ENCODE measurements around the gene NAPG.
"Not testable (repeated sequence)": the region's sequence is repeated elsewhere in the genome, so short reads cannot be mapped to it uniquely, and the experiment has no call there.

The NAPG gene

GRCh38 chr18:10525697-10526560 lies at the start of gene NAPG:
TSS of gene NAPG (plus strand) at chr18:10526027. CDS start at chr18:10526103, 76 bp downstream.
- DNase-seq, result peak; percentile 58

GRCh38 chr18:10476338-10476791 lies 49.5 kb upstream of the NAPG start:
- no peak for DNase-seq

DNA sequence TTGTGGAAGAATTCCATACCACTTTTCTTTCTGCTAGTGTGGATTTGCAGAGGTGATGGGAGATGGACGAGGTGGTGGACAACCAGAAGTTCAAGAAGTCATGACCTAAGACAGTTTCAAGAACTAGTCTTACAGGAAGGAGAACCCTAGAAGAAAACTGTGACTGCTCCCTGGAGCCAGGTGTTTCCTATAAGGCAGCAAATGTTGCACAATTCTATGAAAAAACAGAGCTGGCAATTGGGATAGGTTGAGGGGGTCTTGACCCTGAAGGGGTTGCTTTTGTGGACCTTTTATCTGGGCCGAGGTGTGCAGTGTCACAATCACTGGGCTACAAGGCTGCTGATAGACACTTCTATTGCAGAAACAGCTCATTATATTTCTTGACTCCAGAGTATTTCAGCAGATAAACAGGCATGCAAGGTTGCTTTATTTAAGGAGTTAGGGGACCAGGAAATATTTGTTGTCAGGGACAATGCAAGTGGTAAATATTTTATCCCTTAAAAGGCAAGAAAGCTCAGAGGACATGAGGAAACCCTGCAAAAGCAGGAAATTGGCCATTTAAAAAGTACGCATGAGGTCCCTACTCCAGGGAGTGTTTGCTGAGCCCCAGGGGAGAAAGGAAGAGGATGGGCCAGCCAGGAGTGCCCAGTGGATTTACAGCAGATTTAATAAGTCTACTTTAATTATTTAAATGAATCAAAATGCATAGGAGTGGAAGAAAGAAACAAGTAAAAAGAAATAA lies 48.5 kb upstream of the NAPG start:
- DNase-seq, result no peak

- DNase-seq, result no peak
Observed at GRCh38 chr18:10477863-10478260, 48.0 kb upstream of the NAPG start.

- no peak for DNase-seq
Observed at GRCh38 chr18:10481831-10482230, 44.0 kb upstream of the NAPG start.

GRCh38 chr18:10482363-10482984 lies 43.4 kb upstream of the NAPG start:
- DNase-seq, result no peak

GRCh38 chr18:10482985-10483949 lies 42.6 kb upstream of the NAPG start:
- no peak for DNase-seq

GRCh38 chr18:10485475-10485874 lies 40.4 kb upstream of the NAPG start:
- DNase-seq, result no peak

DNA sequence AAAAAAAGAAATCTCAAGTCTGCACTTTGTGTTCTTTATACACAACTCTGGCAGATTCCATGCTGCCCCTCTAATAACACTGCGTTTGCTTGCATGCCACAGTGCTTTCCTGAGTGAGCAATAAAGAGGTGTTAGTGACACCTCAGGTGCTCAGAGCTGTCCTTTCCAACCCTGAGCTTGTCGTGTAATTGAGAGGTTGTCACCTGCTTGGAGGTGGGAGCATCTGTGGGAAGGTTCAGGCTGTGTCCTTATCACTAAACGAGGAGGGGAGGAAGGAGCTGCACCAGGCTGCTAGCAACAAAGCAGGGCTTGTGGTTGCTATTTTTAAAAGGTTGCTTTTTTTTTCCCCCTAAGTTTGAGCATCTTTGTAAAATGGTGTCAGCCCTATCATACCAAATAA lies 39.5 kb upstream of the NAPG start:
- no peak for DNase-seq

DNA sequence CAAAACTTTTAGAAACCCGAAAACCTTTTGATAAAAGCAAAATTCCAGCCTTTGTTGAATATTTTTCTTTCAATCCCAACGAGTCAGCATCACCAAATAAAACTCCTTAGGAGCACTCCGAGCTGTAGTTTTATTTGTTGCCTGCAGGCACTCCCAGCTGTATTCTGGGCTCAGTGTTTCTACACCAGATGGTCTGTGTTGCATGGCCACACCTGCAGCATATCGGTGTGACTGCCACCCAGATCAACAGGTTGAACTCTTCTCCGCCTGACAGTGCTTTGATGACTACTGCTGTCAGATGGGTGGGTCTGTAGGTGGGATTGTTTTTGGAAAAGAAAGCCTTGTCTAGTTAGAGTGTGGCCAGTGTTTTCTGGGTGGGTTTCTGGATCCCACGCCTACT lies 38.7 kb upstream of the NAPG start:
- no peak for DNase-seq

GRCh38 chr18:10488017-10488416 lies 37.8 kb upstream of the NAPG start:
- DNase-seq, result no peak

DNA sequence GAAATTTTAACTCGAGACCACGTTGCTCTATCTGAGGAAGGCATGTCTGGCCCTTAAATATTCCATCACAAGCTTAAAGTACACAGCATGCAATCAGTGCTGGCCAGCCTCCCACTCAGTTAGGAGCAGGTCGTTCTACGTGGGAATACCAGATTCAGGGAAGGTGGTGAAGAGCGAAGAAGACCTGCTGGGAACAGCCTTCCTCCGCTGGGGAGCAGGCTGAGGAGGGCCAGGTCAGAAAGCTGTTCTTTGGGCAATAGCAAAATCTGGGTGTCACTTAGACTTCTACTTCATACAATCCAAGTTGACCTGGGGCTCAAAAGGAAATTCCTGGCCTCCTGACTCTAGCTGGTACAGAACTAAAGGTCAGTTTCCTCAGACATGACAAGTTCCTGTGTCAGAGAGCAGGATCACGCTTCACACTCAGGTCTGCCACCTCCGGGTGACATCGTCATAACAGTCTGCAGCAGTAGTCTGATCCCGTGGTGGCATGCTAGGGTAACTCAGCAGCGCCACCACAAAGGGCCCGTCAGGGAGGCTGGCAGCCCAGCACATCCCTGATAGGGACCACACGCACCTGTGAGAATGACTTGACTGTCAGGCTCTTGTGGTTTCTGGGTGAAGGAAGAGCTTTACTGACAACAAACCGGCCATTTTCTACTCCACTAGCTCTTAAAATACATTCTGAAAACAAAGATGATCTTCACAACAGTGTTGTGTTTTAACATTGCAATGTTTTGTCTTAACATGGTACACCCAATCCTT lies 35.2 kb upstream of the NAPG start:
- DNase-seq, result no peak

- DNase-seq, result no peak
Observed at GRCh38 chr18:10495936-10496335, 29.9 kb upstream of the NAPG start.

GRCh38 chr18:10497206-10497749 lies 28.5 kb upstream of the NAPG start:
- DNase-seq, result no peak

GRCh38 chr18:10499230-10499629 lies 26.6 kb upstream of the NAPG start:
- no peak for DNase-seq

- DNase-seq, result no peak
Observed at GRCh38 chr18:10500038-10500437, 25.8 kb upstream of the NAPG start.

GRCh38 chr18:10504723-10505122 lies 21.1 kb upstream of the NAPG start:
- DNase-seq, result no peak

DNA sequence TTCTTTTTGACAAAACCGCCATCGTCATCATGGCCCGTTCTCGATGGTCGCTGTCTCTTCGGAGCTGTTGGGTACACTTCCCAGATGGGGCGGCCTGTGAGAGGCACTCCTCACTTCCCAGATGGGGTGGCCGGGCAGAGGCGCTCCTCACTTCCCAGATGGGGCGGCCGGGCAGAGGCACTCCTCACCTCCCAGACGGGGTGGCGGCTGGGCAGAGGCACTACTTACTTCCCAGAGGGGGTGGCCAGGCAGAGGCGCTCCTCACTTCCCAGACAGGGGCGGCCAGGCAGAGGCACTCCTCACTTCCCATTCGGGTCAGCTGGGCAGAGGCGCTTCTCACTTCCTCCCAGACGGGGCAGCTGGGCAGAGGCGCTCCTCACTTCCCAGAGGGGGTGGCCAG lies 19.9 kb upstream of the NAPG start:
- DNase-seq, result not testable (repeated sequence)

GRCh38 chr18:10508591-10508990 lies 17.2 kb upstream of the NAPG start:
- DNase-seq, result no peak

GRCh38 chr18:10511236-10511635 lies 14.6 kb upstream of the NAPG start:
- no peak for DNase-seq

DNA sequence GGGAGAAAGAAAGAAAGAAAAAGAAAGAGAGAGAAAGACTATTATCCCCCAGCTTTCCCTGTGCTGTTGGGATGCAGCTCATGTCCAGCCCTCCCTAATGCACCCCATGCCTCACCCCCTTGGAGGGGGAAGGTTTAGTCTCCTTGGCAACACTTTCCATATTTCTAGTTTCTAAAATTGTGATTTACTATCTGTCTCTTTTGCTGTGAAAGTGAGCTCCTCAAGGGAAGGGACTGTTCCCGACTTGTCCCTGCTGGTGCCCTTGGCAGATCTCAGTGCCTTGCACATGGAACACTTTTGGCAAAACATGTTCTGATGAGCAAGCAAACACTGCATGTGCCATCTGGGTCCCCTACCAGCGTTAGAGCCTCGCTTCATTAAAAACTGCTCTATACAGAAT lies 11.7 kb upstream of the NAPG start:
- no peak for DNase-seq

Measured in NCI-H526 treated with DMSO at 0.1 percent for 48 hours (cell line).